G401.6 (cell line): ENCODE data around the gene PCDH9.

Experiments
- FAIRE-seq: peaks from 2 replicates; lab custom pipeline; 2012; peaks lifted over from hg19 to GRCh38; lab: Jason Lieb, UNC

PCDH9 gene

GRCh38 chr13:66563076-66563475, 667.1 kb downstream of the PCDH9 start:
- no peak for FAIRE-seq

DNA sequence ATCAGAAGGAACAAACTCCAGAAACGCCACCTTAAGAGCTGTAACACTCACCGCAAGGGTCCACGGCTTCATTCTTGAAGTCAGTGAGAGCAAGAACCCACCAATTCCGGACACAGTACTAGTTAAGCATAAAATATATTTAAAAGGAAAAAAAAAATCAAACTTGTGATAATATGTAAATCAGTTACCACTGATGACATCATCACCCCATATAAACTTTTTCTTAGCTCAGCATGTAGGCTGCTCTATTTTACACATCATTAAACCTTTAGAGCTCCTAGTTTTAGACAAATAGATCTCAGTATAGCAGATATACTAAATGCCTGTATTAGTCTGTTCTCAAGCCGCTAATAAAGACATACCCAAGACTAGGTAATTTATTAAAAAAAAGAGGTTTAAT, 668.1 kb downstream of the PCDH9 start:
- no peak for FAIRE-seq

- FAIRE-seq: no peak
These were observed 669.1 kb downstream of the PCDH9 start for GRCh38 chr13:66560991-66561390.

- FAIRE-seq: no peak
These were observed 669.9 kb downstream of the PCDH9 start for GRCh38 chr13:66560189-66560588.

DNA sequence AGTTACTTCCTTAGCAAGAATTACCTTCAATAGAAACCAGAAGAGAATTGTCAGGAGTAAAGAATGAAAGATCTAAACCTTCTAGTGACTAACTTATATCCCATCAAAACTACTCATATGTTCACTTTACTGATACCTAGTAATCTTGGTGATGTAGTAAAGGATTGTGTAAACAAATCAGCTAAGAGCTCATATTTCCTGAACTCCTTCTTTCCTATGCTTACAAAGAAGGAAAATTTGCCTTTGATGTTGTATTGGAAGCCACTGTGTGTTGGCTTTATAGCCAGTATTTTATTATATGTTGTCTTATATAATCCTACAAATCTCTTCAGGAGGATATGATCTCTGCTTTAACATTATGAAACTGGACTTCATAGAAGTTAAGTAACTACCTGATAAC, 671.0 kb downstream of the PCDH9 start:
- FAIRE-seq: no peak

DNA sequence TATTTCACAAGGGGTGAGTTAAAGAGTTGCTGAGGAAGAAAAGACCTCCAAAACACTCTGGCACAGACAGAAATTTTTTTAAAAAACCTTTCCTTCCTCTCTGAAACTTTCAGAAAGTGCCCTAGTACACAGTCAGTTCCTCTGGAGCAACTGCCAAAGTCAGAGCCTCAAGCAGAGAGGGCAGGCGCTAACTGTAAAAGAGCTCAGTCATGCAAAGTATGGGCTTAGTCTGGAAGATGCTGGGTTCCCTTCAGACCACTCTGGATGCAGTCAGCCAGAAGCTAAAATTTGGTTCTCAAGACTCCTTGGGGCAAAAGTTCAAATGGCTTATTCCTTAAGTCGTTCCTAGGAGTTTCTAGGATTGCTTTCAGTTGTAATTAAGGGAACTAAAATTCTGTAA, 671.6 kb downstream of the PCDH9 start:
- no peak for FAIRE-seq

DNA sequence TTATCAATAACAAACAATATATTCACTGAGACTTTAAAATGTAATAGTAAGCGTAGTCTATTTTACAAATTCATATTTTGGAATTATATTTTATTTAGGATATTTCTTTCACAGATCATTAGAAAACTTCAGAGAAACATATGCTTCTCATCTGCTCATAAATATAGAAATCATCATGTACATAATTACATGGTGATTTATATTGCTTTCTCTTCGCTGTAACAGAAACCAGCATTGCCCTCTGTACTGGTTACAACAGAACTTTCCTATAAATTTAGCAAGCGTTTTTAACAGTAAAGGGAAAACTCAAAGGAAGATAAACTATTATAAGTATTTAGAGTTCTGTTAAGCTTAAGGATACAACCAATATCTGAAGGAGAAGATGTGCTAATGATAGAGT, 672.8 kb downstream of the PCDH9 start:
- no peak for FAIRE-seq

- FAIRE-seq: no peak
These were observed 673.8 kb downstream of the PCDH9 start for GRCh38 chr13:66556306-66556705.

DNA sequence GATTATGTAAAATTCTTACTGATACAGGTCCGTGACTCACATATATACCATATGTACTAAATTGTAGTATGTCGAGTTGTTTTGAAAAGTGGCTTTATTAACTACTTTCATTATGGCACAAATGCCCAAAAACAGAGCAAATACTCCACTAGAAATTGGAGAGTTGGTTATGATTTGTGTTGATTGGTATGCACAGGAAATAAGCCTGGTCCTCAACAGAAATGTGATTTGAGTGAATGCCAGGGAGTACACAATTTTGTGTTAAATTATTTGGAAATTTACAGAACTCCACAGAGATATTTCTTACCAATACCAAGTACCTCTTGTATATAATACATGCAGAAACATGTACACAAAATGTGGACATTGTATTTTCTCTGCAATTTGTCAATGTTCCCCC, 676.7 kb downstream of the PCDH9 start:
- FAIRE-seq: no peak

DNA sequence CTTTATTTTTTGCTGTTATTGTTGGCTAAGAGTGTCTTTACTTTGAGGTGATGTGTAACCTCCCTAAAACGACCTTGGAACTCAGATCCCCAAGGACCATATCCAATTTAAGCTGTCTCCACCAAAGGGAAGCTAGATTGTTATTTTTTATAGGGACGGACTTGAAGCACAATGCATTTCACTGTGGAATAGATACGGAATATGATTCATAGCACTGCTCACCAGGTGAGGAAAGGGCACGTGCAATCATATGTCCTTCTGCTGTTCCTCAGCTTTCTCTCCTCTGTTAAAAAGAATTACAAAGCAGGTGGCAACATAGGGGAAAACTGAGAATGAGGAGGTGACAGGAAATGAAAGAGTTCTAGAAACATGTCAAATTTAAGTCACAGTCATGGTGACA, 679.0 kb downstream of the PCDH9 start:
- FAIRE-seq: no peak

DNA sequence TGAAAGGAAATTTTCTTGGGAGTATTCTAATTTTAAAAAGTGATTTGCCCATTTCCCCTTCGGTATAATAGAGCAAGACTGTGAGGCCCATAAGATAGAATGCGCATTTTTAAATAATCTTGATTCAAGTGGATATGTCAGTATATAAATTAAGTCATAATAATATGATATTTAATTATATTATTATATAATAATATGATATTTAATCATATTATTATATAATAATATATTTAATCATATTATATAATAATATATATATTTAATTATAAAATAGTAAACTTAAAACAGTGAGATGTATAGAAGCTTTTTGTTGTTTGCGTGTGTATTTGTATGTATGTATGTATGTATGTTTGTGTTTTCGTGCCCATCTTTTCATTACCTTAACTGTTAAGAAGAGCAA, 682.5 kb downstream of the PCDH9 start:
- peak; percentile 85 for FAIRE-seq

DNA sequence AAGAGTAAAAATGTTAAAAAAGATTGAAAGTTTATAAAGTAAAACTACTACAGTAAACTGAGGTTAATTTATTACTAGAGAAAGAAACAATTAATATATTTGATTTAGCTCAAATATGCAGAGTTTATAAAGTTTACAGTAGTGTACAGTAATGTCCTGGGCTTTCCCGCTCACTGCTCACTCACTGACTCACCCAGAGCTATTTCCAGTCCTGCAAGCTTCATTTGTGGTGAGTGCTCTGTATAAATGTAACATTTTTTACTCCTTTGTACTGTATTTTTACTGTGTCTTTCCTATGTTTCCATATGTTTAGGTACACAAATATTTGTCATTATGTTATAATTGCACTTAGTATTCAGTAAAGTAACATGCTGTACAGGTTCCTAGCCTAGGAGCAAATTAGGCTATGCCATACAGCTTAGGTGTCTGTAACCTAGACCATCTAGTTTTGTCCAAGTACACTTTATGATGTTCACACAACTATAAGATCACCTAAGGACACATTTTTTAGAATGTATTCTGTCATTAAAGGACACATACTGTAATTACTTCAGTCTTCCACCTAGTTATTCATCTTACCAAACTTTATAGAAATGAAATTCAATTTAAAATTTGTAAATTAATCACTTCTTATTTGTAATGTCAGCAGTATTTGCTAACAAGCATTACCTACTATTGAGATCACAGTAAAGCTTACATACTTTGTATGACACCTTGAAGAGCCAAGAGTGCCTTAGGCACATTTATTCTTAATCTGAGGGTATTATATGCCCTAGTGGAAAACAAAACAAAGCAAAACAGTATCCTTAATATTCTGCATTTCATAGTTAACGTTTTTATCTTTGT, 683.4 kb downstream of the PCDH9 start:
- peak; percentile 37 for FAIRE-seq

GRCh38 chr13:66543780-66544179, 686.4 kb downstream of the PCDH9 start:
- no peak for FAIRE-seq

DNA sequence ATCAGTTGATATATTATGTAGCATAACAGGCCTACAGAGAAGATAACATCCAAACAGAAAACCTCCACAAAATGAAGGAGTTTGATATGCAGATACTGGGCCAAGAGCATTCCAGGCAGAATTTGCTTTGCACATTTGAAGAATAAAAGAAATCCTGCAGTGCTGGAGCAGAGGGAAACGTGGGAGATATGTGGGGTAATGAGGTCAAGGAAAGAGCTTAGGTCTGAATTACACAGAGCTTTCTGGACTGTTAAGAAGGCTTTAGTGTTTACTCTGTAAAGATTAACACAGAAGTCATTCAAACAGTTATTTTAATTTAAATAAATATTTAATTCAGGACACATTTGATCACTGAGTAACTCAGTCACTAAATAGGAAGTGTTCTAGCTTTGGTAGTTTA, 692.7 kb downstream of the PCDH9 start:
- no peak for FAIRE-seq

- FAIRE-seq: no peak
These were observed 693.4 kb downstream of the PCDH9 start for GRCh38 chr13:66536746-66537145.

DNA sequence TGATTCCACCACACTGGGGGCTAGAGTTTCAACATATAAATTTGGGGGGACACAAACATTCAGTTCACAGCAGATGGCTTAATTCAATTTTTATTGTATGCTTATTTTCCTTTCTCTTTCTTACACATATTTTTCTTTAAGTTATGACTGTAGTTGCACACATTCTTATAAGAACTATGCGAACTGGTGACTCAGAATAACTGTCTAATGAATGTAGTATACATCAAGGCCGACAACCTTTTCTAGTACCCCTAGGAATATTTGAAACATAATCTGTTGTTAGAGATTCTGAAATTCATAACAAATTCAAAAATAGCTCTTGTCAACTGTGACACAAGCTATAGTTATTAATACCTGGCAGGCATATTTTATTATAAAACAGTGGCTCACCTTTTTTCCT, 695.6 kb downstream of the PCDH9 start:
- FAIRE-seq: no peak

- FAIRE-seq: no peak
These were observed 697.3 kb downstream of the PCDH9 start for GRCh38 chr13:66532845-66533244.

DNA sequence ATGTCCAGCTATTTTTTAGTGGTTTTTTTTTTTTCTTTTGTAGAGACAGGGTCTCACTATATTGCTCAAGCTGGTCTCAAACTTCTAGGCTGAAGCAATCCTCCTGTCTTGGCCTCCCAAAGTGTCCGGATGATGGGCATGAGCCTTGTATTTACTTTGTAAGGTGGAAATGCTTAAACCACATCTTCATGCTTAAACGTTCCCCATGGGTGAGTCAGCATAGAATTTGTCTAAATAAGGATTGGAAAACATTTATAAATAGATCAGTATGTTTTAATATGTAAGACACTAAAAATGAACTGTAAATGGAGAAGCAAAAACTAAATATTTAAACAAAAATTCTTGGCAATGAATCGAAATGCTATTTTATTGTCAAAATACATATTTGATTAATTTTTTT, 698.0 kb downstream of the PCDH9 start:
- FAIRE-seq: no peak

DNA sequence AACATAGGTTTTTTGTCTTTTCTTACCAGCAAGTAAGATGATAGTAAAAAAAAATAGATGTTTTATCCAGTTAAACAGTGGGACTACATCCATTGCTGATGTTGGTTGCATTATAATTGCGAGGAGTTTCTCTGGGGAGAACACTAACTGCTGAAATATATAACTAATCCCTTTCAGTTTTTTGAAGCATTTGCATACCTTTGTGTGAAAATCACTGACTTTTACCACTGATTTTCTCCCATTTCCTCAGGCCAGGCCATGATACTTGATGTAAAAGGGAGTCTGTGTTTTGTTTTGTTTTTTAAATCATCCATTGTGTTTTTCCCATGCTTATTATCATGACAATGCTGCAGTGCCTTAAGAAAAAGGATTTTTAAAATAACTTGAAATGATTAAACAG, 699.5 kb downstream of the PCDH9 start:
- no peak for FAIRE-seq

DNA sequence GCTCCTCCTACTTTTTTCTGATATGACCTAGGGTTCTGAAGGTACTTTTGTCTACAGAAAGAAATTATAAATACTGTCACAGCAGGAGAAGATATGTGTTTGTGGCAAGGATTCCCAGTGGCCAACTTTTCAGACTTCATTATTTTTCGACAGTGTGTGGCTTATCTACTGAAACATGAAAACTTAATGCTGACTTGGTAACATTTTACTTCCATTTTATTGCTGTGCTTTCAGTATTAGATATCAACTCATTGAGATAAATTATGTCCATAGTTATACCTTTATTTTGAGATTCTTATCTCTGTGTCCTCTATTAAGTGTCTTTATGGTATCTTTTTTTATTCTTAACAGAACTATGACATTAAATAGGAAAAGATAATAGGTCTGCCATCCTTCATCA, 700.0 kb downstream of the PCDH9 start:
- FAIRE-seq: no peak

DNA sequence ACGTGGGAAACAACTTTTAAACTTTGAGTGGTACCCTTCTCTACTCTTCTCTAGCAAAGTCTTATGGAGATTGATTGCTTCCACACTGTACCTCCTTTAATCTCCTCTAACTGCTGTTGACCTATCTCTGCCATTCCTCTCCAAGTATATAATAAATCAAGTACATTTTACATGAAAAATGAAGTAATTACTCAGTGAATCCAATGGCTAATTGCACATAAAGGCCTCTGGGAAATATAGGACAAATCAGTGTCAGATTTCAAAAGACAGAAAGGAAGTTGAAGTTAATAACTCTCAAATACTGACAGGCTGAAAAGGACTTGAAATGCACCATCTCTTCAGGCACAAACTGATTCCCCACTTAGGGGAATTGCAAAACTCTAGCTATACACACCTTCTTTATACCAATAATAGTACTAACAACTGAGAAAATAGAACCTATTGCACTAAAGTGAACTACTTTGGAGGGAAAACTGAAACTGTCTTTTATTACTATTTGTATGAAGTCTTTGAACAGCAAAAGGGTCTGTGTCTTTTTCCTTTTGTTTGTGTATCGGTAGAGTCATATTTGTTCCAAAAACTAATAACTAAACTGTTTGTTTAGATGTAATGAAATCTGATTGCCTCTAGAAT, 701.1 kb downstream of the PCDH9 start:
- FAIRE-seq: no peak

GRCh38 chr13:66528180-66528579, 702.0 kb downstream of the PCDH9 start:
- FAIRE-seq: no peak

DNA sequence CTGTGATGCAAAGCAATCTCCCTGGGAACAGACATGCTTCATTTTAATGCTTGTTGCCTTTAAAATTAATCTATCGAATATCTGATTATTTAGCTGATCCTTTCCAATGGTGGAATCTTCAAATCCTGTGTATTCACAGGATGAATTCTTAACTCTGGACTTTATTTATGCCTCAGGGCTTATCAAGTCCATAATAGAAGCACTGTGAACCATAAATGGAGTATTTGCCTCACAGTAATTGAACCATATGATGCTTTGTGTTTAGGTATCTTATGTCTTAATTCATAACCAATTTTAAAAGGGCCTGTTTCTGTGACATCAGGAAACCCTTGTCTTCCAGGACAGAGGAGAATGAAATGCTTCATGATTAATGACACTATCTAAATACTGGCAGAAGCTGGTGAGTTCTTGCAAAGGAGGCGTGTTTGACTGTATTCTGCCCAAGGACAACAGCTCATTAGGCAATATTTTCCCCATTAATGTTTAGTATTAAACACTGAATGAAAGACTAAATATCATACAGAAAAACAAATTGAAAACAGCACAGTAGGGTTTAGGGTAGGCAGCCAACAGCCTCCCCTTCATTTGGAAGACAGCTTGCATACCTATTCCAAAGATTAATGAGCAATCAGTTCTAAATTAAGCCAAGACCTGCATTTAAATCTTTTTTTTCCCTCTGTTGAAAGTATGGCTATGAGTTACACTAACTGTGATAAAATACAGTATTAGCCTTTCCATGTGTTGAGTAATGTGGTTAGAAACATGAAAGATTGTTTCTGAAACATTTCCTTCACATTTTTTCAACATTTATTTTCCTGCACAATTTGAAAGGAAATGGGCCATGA, 709.4 kb downstream of the PCDH9 start:
- no peak for FAIRE-seq
